Ecto neural progenitor cell (in vitro differentiated cells): ENCODE results near the gene OR4B1.
"Not testable (repeated sequence)": the region's sequence is repeated elsewhere in the genome, so short reads cannot be mapped to it uniquely, and the experiment has no call there.

Source experiments
- DNase-seq: peaks from one replicate; pipeline ENCODE4 v3.0.0-alpha.2; 2018; ENCODE audit warnings: low spot score

The OR4B1 gene

DNA sequence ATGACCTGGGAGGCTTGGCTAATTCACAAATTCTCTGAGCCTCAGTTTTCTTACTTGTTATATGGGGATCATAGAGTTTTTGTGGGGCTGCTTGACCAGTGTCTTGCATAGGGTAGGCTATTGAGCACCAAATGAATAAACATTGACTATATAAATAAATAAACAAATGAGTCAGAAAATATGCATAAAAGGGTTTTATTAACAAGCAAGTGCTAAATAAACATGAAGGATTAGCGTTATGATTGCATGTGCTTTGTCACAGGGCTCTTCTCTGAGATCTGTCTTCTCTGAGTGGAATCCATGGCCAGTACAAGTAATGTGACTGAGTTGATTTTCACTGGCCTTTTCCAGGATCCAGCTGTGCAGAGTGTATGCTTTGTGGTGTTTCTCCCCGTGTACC lies at the start of gene OR4B1:
Gene OR4B1 (plus strand): TSS at position 301 of the 400 bp plus-strand sequence. CDS start 0 bp downstream, at position 301.
- no peak for DNase-seq

- no peak for DNase-seq
These were observed 49.2 kb upstream of the OR4B1 start for GRCh38 chr11:48167380-48167779.

DNA sequence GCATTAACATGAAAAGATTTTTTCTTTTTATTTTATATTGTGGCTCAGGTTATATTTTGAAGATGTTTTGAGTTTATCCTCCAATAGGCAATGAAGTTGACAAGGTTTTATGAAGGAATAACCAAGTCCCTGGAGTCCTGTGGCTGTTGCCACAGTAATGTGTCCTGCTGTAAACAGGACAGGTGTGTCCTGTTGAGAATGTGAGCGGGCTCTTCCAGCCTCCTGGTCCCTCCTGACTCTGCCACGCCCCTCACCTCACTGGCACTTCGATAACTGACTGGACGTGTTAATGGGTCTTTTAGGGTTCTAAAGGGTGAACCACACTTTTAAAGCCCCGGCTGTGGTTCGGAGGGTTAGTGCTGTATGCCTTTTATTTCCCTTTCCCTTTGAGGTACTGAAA lies 47.8 kb upstream of the OR4B1 start:
- DNase-seq, result no peak

DNA sequence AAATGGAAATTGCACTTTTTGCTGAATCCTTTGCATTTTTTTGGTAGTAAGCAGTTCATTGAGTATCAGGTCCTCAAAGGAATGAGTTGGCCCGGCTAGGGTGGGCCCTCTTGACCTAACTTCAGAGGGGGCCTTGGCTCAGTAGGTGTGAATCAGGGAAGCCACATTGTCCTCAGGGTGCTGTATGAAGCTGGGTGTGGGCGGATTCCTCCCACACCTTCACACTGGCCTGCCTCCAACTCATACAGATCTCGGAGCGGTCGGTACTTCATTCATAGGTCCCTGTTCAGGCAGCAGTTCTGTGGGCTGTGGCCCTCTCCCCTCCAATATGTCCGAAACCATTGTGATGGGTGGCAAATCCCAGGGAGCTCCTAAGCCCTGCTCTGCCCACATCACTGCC lies 47.4 kb upstream of the OR4B1 start:
- DNase-seq, result no peak

GRCh38 chr11:48169717-48170116 lies 46.9 kb upstream of the OR4B1 start:
- no peak for DNase-seq

DNA sequence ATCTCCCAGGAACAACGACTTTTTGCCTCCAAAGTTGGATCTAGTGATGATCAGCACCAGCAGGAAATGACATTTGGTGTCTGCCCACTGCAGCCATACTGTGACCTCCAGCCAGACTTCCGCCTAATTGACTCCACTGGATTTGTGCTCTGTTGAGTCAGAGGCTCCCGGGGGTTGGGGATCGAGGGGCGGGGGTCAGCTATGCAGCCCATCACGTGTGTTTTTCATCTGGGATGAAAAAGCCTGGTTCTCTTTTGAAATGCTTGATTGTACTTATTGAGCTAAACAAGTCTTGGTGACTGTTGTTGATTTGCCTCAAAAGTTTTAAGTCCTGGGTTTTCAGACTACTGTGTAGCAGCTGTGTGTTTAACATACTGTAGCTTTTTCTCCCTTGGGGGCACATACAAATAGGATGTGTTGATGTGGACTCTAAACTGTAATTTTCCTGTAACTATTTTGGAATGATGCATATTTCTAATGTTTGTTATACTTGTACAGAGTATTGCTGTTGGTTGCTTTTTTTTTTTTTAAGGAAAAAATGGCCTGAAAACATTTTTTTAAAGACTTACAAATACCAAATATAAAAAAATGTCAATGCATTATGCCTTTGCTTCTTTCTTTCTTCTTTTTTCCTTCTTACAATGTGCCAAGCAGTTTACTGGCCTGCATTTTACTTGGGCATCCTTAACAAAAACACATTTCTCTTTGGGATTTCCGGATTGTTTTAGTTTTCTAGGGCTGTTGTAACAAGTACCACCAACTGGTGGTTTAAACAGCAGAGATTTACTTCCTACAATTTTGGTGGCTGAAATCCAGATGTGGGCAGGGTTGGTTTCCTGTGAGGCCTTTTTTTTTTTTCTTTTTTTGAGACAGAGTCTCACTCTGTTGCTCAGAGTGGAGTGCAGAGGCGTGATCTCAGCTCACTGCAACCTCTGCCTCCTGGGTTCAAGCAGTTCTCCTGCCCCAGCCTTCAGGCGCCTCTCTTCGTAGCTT lies 46.1 kb upstream of the OR4B1 start:
- no peak for DNase-seq

- peak; percentile 79 for DNase-seq
These were observed 43.6 kb upstream of the OR4B1 start for GRCh38 chr11:48172818-48173609.

GRCh38 chr11:48177661-48178060 lies 38.9 kb upstream of the OR4B1 start:
- no peak for DNase-seq

- no peak for DNase-seq
These were observed 36.0 kb upstream of the OR4B1 start for GRCh38 chr11:48180627-48181026.

- no peak for DNase-seq
These were observed 33.6 kb upstream of the OR4B1 start for GRCh38 chr11:48182860-48183526.

GRCh38 chr11:48184452-48184851 lies 32.2 kb upstream of the OR4B1 start:
- DNase-seq, result no peak

GRCh38 chr11:48190906-48191654 lies 25.5 kb upstream of the OR4B1 start:
- DNase-seq, result not testable (repeated sequence)

DNA sequence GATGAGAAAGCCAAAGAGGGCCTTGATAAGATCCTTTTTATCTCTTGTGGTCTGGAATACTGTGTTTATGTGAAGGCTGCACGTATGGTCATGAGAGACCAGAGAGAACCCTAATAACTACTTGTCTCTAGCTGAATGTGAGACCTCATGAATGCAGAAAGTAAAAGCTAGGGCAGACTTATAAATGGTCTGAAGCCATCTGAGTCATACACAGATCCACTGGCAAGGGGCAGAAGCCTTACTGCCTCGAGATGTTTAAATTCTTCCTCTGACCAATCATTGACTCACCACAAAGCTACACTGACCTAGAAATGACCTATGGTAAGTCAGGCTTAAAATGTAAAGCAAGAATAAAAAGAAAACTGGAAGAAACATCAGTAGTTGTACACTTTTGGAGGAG lies 22.7 kb upstream of the OR4B1 start:
- DNase-seq, result no peak

DNA sequence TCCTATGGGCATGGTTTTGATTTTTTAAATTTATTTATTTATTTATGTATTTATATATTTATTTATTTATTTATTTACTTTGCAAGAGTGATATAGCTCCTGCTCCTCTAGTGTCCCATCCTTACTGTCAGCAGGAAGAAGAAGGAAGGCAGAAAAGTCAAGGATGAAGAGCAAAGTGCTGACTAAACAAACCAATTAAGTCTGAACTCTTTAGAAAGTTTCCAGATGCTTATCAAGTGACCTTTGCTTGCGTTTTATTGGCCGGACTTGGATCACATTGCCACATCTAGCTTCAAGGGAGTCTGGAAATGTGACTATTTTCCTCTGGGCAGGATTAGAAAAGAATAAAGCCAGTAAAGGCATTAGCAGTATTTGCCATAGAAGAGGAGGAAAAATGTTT lies 8.7 kb upstream of the OR4B1 start:
- no peak for DNase-seq

GRCh38 chr11:48210052-48210451 lies 6.6 kb upstream of the OR4B1 start:
- no peak for DNase-seq

DNA sequence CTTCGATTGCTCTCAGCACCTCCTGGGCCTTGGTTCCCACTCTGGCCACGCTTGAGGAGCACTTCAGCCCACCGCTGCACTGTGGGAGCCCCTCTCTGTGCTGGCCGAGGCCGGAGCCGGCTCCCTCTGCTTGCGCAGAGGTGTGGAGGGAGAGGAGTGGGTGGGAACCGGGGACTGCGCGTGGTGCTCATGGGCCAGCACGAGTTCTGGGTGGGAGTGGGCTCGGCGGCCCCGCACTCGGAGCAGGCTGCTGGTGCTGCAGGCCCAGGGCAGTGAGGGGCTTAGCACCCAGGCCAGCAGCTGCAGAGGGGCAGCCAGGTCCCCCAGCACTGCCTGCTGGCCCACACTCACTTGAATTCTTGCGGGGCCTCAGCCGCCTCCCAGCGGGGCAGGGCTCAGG lies 12.2 kb downstream of the OR4B1 start:
- no peak for DNase-seq

GRCh38 chr11:48230057-48230456 lies 13.4 kb downstream of the OR4B1 start:
- not testable (repeated sequence) for DNase-seq

DNA sequence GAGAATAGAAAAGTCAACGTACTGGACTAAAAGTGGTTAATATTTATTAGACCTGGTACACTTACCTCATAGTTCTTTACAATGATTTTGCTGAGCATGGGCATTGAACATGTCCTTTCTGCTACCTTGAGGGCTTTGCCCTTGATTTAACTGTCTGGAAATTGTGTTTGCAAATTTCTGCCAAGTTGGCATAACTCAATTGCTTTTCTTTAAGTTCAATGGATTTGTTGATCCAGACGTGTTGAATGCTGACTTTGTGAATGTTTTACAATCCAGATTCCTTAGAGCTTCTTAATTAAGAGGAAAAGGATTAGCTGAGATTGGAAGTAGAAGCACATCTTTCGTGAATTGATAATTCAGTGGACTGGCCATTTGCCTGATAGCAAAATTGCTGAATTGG lies 21.1 kb downstream of the OR4B1 start:
- no peak for DNase-seq

DNA sequence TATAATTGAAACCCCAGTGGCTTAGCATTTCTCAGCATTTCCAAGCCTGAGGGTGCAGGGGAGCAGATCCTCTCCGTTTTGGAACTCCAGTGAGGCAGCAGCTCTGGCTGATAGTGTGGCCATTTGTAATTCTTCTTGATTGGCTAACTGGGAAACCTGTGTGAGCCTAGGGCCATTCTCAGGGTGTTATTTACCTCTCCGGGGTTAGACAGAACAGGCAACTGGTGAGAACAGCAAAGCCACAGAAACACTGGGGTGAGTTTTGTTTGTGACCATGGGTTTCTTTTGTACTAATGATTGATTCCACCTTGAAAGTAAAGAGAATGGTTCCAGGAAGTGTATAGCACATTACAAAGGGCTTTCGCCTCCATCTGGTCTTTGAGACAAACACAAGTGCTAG lies 25.9 kb downstream of the OR4B1 start:
- DNase-seq, result no peak

DNA sequence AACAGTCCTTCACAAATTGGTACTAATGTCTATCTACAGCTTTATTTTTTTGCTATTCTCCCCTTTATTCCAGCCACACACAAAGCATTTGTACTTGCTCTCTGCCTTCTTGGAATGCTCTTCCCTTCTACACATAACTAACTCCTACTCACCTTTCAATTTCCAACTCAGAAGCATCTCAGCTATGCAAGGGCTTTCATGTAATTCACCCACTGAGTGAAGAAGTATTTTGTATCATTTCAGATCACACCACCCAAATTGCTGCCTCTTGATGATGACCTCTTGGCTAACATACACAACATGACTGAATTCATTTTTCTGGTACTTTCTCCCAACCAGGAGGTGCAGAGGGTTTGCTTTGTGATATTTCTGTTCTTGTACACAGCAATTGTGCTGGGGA lies 28.2 kb downstream of the OR4B1 start, which contains the start of gene OR4X2:
Gene OR4X2 (plus strand): TSS at position 301 of the 400 bp plus-strand sequence. CDS start 0 bp downstream, at position 301.
- no peak for DNase-seq

GRCh38 chr11:48248902-48249301 lies 32.3 kb downstream of the OR4B1 start:
- DNase-seq, result no peak

DNA sequence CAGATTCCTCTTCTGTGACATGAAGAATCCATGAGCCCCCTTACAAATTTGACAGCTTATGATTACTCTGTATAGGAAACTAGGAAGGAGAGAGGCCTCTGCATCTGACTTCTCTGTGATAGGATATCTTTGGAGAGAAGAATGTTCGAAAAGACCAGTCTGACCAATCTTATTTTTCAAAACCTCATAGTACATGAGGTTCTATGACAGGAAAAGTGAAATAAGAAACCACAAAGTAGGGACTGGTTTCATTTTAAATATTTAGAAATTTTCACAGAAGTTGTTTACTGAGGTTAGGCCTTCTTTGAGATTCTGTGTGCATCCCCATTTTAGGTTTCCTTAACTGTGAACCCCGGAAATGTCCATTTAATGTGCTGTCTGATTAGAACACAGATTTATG lies 45.0 kb downstream of the OR4B1 start:
- no peak for DNase-seq
